Endothelial cell of umbilical vein (primary cell): ENCODE results near the gene MVD. TPM values are rescaled to one million over a fixed set of nuclear protein-coding genes. Genes with fewer than 3 reads are reported as not detected.

Experiments
- BruUV-seq: library from RNA; stranded (reverse); fragments of 400-500 nt; replicated peaks from 2 replicates; lab custom pipeline; 2021; lab: Mats Ljungman, UMichigan
- CTCF ChIA-PET: fragments of 300-600, 350-600 bp; sonication (Branson Sonifier 250); formaldehyde crosslinking; loops from one replicate; lab custom pipeline; 2021; ENCODE audit warnings: antibody characterized with exemption, inconsistent platforms; lab: Charles Lee
- POLR2A ChIA-PET: fragments of 300-600, 350-600 bp; sonication (Branson Sonifier 250); formaldehyde crosslinking; loops from one replicate; lab custom pipeline; 2021; ENCODE audit warnings: antibody characterized with exemption, inconsistent platforms; lab: Charles Lee
- DNase-seq: peaks from one replicate; pipeline ENCODE4 v3.0.0-alpha.2; 2011; ENCODE audit warnings: low read depth, low spot score
- FAIRE-seq: peaks from 2 replicates; lab custom pipeline; 2011; peaks lifted over from hg19 to GRCh38; lab: Jason Lieb, UNC
- H2AFZ ChIP-seq: 2 replicates; pipeline ENCODE4 v1.6.0; 2012; ENCODE audit warnings: low read depth, low read length, control low read depth, inconsistent platforms
- H3K27ac ChIP-seq: 2 replicates; pipeline ENCODE4 v1.5.1; 2011; ENCODE audit warnings: low read depth, mild to moderate bottlenecking, control low read depth, low read length, moderate library complexity; ENCODE audit not compliant: insufficient read depth
- H3K27me3 ChIP-seq, 2 experiments: 2 replicates each; pipeline versions ENCODE4 v1.6.0 to v1.6.1; 2011; ENCODE audit warnings: low read length in 2 of 2, mixed read lengths in 1 of 2; ENCODE audit not compliant: control insufficient read depth in 2 of 2, insufficient read depth in 2 of 2
- H3K36me3 ChIP-seq, 2 experiments: 2 replicates in 1 of 2; 3 replicates in 1 of 2; pipeline ENCODE4 v1.5.1; 2011; ENCODE audit warnings: low read length in 2 of 2, mild to moderate bottlenecking in 1 of 2, moderate library complexity in 1 of 2; ENCODE audit not compliant: control insufficient read depth in 2 of 2, insufficient read depth in 2 of 2; ENCODE audit errors: extremely low read depth in 1 of 2
- H3K4me1 ChIP-seq: 3 replicates; pipeline ENCODE4 v1.5.1; 2011; ENCODE audit warnings: mild to moderate bottlenecking, low read length; ENCODE audit not compliant: control insufficient read depth, insufficient read depth; ENCODE audit errors: extremely low read depth
- H3K4me2 ChIP-seq: 2 replicates; pipeline ENCODE4 v1.6.1; 2011; ENCODE audit warnings: low read length, control low read depth, mixed read lengths; ENCODE audit not compliant: insufficient read depth
- H3K4me3 ChIP-seq, 3 experiments: fragments of 200-600 bp in 1 of 3; sonication (generic), shearing (Covaris generic) in 1 of 3; replicated peaks in 1 of 3; 2 replicates each; pipeline ENCODE4 v1.5.1; 2011 to 2016; ENCODE audit warnings: control low read depth in 3 of 3, low read length in 3 of 3, mild to moderate bottlenecking in 2 of 3, inconsistent platforms in 1 of 3, low read depth in 1 of 3, moderate library complexity in 1 of 3; ENCODE audit not compliant: insufficient read depth in 1 of 3
- H3K79me2 ChIP-seq: 2 replicates; pipeline ENCODE4 v1.6.0; 2012; ENCODE audit warnings: low read length, inconsistent platforms; ENCODE audit not compliant: control insufficient read depth, insufficient read depth
- H3K9ac ChIP-seq: replicated peaks from 2 replicates; pipeline ENCODE3; 2011; ENCODE audit warnings: low read length, control low read depth; ENCODE audit not compliant: insufficient read depth; ENCODE audit errors: extremely low read depth
- H3K9me1 ChIP-seq: replicated peaks from 3 replicates; pipeline ENCODE4 v1.6.0; 2011; ENCODE audit warnings: mild to moderate bottlenecking, low read length; ENCODE audit not compliant: control insufficient read depth, insufficient read depth; ENCODE audit errors: extremely low read depth
- H3K9me3 ChIP-seq: replicated peaks from 2 replicates; pipeline ENCODE4 v1.5.1; 2012; ENCODE audit warnings: low read length, inconsistent platforms; ENCODE audit not compliant: control insufficient read depth, insufficient read depth
- H4K20me1 ChIP-seq: replicated peaks from 2 replicates; pipeline ENCODE3; 2011; ENCODE audit warnings: mild to moderate bottlenecking, low read length; ENCODE audit not compliant: control insufficient read depth, insufficient read depth; ENCODE audit errors: extremely low read depth
- CTCF ChIP-seq, 2 donors: IDR thresholded peaks; 1 replicate in 1 of 2; 2 replicates in 1 of 2; pipeline ENCODE4 v1.5.1; 2011; ENCODE audit warnings: low read length in 2 of 2, mild to moderate bottlenecking in 2 of 2, moderate library complexity in 2 of 2, control low read depth in 1 of 2, inconsistent platforms in 1 of 2, low read depth in 1 of 2; ENCODE audit not compliant: insufficient read depth in 1 of 2; ENCODE audit errors: extremely low read depth in 1 of 2
- EZH2 ChIP-seq: IDR thresholded peaks from 2 replicates; pipeline ENCODE4 v1.6.1; 2012; ENCODE audit warnings: borderline replicate concordance, low read depth, mild to moderate bottlenecking, moderate library complexity, low read length, inconsistent platforms; ENCODE audit not compliant: severe bottlenecking
- FOS ChIP-seq: IDR thresholded peaks from 2 replicates; pipeline ENCODE4 v1.6.1; 2011; ENCODE audit warnings: mild to moderate bottlenecking, low read length, moderate library complexity, borderline replicate concordance; ENCODE audit not compliant: insufficient read depth
- GATA2 ChIP-seq: IDR thresholded peaks from 2 replicates; pipeline ENCODE4 v1.7.0; 2011; ENCODE audit warnings: low read depth, mild to moderate bottlenecking, moderate library complexity, mixed read lengths, low read length; ENCODE audit not compliant: insufficient read length, insufficient read depth
- JUN ChIP-seq: IDR thresholded peaks from 2 replicates; pipeline ENCODE4 v1.6.1; 2011; ENCODE audit warnings: borderline replicate concordance, low read depth; ENCODE audit not compliant: insufficient read length, insufficient read depth
- MAX ChIP-seq: IDR thresholded peaks from 2 replicates; pipeline ENCODE4 v1.6.1; 2011; ENCODE audit not compliant: insufficient read depth, insufficient read length
- MYC ChIP-seq: IDR thresholded peaks from one replicate; pipeline ENCODE4 v1.6.1; 2011; ENCODE audit warnings: mild to moderate bottlenecking, low read depth, low read length
- POLR2A ChIP-seq: IDR thresholded peaks from 2 replicates; pipeline ENCODE4 v1.6.1; 2012; ENCODE audit warnings: low read depth, mild to moderate bottlenecking, control low read depth, low read length
- POLR2AphosphoS5 ChIP-seq: IDR thresholded peaks from 2 replicates; pipeline ENCODE4 v1.6.1; 2012; ENCODE audit warnings: low read depth, mild to moderate bottlenecking, control low read depth, low read length, moderate library complexity; ENCODE audit not compliant: insufficient read depth
- dilution Hi-C: fragments of 300-500 bp; cut with MboI; formaldehyde crosslinking; loops from one replicate; pipeline ENCODE4 v1.15.0; 2019; ENCODE audit warnings: low sequenced_read_pairs; ENCODE audit not compliant: extremely low pct_ligation_motif_present
- intact Hi-C: fragments of 100-400 bp; cut with micrococcal nuclease; formaldehyde crosslinking; loops from one replicate; pipeline ENCODE4 v1.10.0; 2022
- polyA plus RNA-seq, 4 experiments: library from polyadenylated mRNA; depleted of rRNA in 3 of 4; stranded (reverse) in 3 of 4; unstranded in 1 of 4; fragments of >200 nt; gene quantifications; 2 replicates each; pipeline versions ENCODE4 v1.2.1 to v1.2.3, GENCODE V29; 2011 to 2012; ENCODE audit warnings: missing spikeins in 1 of 4
- total RNA-seq: library from RNA; stranded (reverse); gene quantifications from 2 replicates; pipeline ENCODE4 v1.2.3, GENCODE V29; 2021

Gene MVD
- total and polyA plus RNA-seq, 2 donors (not counting 3 experiments of a cell fraction or from before 2014, with no cell fraction given): 64.4 to 142 TPM

DNA sequence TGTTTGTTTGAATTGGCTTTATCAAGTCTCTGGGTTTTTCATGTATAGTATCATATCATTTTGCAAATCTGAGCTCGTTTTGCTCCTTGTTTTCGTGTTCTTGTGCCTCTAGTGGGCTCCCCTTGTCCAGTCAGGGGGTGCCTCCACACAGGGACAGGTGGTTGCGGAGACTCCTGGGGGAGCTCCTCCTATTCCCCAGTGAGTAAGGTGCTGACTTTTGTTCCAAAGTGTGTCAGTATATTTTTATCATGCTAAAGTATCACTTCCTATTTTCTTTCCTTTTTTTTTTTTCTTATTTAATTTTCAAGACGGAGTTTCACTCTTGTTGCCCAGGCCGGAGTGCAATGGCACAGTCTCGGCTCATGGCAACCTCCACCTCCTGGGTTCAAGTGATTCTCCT, 54.8 kb downstream of the MVD start:
- dilution Hi-C loops (no loop called here), intact Hi-C loops (no loop called here)
- H2AFZ ChIP-seq: no peak overlapping the region
- H3K36me3 ChIP-seq: peaks cover 0 to 39% of the 10 kb centered on the region in 2 experiments
- no peak overlapping the region for H3K9ac ChIP-seq
- DNase-seq (no peak), FAIRE-seq (no peak)
- no peaks in the 10 kb centered on the region for H3K9me1 ChIP-seq
- no peak overlapping the region for H3K4me3 ChIP-seq
- H4K20me1 ChIP-seq: no peaks in the 10 kb centered on the region
- H3K27me3 ChIP-seq: no peaks in the 10 kb centered on the region
- no peaks in the 10 kb centered on the region for H3K4me1 ChIP-seq
- no peak overlapping the region for H3K4me2 ChIP-seq
- POLR2A ChIA-PET: no interaction called here
- no peaks in the 10 kb centered on the region for H3K79me2 ChIP-seq
- no peaks in the 10 kb centered on the region for H3K9me3 ChIP-seq
- TF ChIP-seq JUN (no peak), POLR2AphosphoS5 (no peak), MAX (no peak), MYC (no peak), GATA2 (no peak)
- BruUV-seq: no TSS peak
- H3K27ac ChIP-seq: no peak overlapping the region
- CTCF ChIA-PET: no interaction called here

DNA sequence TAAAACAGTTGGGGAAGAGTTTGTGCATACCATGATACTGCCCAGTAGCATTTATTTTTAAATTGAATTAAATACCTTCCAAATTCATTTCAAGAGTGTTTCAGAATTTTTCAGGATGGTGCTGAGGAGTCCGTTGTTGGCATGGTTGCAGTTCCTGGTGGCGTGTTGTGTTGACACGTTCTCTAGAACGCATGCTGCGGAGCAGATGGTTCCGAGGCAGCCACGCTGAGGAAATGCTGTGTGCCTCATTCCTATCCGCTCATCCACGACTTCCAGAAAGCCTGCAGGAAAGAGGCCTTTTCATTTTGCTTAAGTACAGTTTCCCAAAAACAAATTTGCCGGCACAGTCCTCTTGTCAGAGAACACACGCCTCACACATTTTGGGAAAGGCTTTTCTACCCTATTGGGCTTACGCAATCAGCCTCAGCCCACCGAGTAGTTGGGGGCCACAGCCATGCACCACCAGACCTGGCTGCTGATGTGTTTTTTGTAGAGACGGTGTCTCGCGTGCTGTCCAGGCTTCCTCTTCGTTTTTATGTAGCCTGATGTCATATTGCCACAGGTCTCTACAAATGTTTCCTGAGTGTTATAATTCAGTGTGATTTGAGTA, 56.6 kb downstream of the MVD start:
- POLR2A ChIA-PET: no interaction called here
- intact Hi-C loops: no loop called here
- peaks cover 0 to 37% of the 10 kb centered on the region in 2 experiments for H3K36me3 ChIP-seq

More for the DNA sequence above, 56.6 kb downstream of the MVD start:
- Histone ChIP-seq H3K4me2 (no peak overlapping the region), H3K79me2 (no peaks in the 10 kb centered on the region), H4K20me1 (no peaks in the 10 kb centered on the region), H3K9ac (no peak overlapping the region), H3K4me3 (no peak overlapping the region), H3K4me1 (no peaks in the 10 kb centered on the region), H3K9me1 (no peaks in the 10 kb centered on the region), H3K27ac (no peak overlapping the region), H3K27me3 (no peaks in the 10 kb centered on the region), H3K9me3 (no peaks in the 10 kb centered on the region), H2AFZ (no peak overlapping the region)
- dilution Hi-C loops: no loop called here
- TF ChIP-seq POLR2AphosphoS5 (no peak), POLR2A (no peak), FOS (no peak), MAX (no peak), JUN (no peak), GATA2 (no peak), CTCF (IDR thresholded peaks at IDR 0.05; ENCODE audit: extremely low read depth in 1 of 2, insufficient read depth in 1 of 2, low read depth in 1 of 2, low read length in 2 of 2) (no peak), EZH2 (no peak), MYC (no peak)
- no TSS peak for BruUV-seq
- FAIRE-seq (no peak), DNase-seq (no peak)
- CTCF ChIA-PET: no interaction called here
